ENCODE results near the gene EPGN.

- TF ChIP-seq, protein P1, sequence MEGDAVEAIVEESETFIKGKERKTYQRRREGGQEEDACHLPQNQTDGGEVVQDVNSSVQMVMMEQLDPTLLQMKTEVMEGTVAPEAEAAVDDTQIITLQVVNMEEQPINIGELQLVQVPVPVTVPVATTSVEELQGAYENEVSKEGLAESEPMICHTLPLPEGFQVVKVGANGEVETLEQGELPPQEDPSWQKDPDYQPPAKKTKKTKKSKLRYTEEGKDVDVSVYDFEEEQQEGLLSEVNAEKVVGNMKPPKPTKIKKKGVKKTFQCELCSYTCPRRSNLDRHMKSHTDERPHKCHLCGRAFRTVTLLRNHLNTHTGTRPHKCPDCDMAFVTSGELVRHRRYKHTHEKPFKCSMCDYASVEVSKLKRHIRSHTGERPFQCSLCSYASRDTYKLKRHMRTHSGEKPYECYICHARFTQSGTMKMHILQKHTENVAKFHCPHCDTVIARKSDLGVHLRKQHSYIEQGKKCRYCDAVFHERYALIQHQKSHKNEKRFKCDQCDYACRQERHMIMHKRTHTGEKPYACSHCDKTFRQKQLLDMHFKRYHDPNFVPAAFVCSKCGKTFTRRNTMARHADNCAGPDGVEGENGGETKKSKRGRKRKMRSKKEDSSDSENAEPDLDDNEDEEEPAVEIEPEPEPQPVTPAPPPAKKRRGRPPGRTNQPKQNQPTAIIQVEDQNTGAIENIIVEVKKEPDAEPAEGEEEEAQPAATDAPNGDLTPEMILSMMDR (IDR thresholded peaks at IDR 0.05): no peak
- no peak for TF ChIP-seq POLR2A (IDR thresholded peaks at IDR 0.05)
Measured at GRCh38 chr4:74361671-74362070, 53.4 kb downstream of the EPGN start.

Data from Peyer's patch (tissue), 4 donors.